ENCODE data around the gene STAP2. TPM values are rescaled to one million over a fixed set of nuclear protein-coding genes. Genes with fewer than 3 reads are reported as not detected.
A peak's percentile ranks its signal among the peaks of the same experiment; 100 is the strongest.
"Not testable (repeated sequence)": the region's sequence is repeated elsewhere in the genome, so short reads cannot be mapped to it uniquely, and the experiment has no call there.

Gene STAP2
- polyA plus RNA-seq, 10 donors: 4.4 to 13.8 (median 4.8) TPM

- DNase-seq: peak in 1 of 3 donors; percentile 27
These were observed 36.9 kb downstream of the STAP2 start for GRCh38 chr19:4301590-4302242.

DNA sequence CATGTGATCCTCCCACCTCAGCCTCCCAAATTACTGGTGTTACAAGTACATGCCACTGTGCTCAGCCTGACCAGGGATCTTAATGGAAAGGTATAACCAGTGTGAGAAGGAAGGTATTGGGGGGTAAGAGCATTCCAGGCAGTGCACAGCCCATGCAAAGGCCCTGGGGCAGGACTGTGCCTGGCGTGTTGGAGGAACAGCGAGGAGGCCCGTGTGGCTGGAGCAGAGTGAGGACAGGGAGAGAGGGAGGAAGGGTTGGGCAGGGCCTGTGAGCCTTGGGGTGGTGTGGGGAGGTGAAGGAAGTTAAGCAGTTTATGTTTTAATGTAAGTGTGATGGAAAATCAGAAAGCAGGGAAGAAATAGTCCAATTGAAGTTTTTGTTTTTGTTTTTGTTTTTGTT lies 38.0 kb downstream of the STAP2 start:
- no peak for DNase-seq

DNA sequence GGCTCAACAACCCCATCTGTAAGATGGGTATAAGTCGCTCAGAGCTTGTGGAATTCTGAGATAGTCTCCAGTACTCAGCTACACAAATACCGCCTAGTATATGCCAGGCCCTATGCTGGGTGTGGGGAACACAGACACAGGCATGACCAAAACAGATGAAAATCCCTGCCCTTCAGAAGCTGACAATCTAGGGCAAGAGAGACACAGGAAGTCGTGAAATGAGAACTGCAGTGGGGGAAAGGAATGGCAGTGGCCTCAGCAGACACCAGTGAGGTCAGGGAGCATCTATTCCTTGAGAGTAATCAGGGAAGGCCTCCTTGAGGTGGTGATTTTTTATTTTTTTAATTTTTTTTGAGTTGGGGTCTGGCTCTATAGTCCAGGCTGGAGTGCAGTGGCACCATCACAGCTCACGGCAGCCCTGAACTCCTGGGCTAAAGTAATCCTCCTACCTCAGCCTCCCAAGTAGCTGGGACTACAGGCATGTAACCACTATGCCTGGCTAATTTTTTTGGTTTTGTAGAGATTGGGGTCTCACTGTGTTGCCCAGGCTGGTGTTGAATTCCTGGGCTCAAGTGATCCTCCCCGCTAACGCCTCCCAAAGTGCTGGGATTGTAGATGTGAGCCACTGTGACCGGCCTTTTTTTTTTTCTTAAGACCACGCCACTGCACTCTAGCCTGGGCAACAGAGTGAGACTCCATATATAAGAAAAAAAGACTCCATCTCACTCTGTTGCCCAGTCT lies 39.6 kb downstream of the STAP2 start:
- no peak for DNase-seq

GRCh38 chr19:4297901-4298809 lies 40.5 kb downstream of the STAP2 start:
- no peak for DNase-seq

DNA sequence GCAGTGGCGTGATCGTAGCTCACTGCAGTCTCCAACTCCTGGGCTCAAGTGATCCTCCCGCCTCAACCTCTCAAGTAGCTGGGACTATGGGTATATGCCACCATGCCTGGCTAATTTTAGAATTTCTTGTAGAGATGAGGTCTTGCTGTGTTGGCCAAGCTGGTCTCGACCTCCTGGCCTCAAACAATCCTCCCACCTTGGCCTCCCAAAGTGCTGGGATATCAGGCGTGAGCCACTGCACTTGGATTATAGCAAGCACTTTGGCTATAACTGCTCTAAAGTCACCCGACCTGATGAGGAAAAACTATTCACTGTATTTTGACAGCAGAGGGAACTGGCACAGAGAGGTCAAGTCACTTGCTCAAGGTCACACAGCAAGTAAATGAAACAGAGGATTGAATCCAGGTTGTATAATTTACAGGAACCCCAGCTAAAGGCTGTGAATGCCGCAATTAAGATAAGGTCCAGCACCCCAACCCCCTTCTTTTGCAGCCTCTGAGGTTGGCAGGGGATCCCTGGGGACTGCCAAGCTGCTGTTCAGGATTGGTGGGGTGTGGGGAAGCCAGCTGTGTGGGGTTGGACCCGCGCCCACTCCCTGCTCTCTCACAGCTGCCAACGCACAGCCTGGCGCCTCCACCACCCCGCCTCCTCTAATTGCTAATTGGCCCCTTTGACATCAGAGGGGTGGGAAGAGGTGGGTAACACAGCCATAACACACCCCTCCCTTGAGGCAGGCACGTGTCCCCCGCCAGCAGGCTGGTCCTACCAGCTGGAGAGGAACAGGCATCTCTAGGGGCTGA lies 42.5 kb downstream of the STAP2 start:
- peak; percentile 25 to 66 (median 42) for DNase-seq

- no peak for DNase-seq
These were observed 44.2 kb downstream of the STAP2 start for GRCh38 chr19:4294389-4294788.

- no peak for DNase-seq
These were observed 46.1 kb downstream of the STAP2 start for GRCh38 chr19:4292515-4292914.

DNA sequence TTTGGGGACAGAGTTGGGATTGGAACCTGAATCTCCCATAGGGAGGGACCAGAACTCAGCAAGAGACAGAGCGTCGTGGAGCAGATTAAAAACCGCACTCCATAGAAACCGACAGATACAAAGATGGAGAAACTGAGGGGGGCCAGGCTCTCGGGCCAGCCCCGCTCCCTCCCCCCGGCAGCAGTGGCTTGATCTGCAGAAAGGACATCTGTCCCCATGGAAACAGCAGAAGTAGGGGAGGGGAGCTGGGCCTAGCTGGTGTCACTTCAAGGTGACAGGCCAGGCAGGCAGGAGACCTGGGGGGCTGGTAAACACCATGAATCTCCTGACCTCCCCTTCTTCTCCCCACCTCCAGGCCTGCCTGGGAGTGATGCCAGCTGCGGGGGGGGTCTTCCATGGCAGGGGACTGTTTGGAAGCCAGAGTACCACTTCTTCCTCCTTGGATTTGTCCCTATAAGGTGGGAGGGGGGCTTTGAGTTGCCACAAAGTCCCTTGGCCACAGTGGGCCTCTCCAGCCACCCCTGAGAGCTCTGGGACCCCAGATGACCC lies 47.4 kb downstream of the STAP2 start:
- DNase-seq: no peak

DNA sequence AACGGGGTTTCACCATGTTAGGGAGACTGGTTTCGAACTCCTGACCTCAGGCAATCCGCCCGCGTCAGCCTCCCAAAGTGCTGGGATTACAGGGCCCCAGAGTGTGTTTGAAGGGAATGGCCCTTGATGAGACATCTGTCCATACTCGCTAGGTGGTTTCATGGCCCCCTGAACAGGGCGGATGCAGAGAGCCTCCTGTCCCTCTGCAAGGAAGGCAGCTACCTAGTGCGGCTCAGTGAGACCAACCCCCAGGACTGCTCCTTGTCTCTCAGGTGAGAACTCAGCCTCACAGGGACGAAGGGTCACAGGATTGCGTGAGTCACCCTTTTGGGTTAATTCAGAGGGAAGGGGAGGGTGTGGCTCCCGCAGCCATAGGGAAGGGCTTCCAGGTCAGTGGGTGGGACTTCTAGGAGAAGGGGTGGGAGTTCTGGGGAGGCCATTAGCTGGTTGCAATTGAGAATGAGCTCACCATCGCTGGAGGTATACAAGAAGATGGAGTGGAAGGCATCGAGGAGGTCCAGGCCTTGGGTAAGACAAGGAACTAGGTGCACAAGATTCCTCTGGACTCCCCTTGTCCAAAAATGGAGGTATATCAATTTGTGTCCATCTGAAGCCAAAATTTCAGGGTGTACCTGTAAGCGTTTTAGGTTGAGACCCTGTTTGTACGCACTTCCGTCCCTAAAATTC lies 50.4 kb downstream of the STAP2 start:
- DNase-seq: no peak

DNA sequence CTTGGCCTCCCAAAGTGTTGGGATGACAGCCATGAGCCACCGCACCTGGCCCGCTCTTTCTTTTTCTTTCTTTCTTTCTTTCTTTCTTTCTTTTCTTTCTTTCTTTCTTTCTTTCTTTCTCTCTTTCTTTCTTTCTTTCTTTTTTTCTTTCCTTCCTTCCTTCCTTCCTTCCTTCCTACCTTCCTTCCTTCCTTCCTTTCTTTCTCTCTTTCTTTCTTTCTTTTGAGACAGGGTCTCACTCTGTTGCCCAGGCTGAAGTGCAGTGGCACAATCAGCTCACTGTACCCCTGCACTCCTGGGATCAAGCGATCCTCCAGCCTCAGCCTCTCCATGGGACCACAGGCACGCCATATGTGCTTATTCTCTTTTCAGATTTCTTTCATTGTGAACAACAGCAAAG lies 52.5 kb downstream of the STAP2 start:
- DNase-seq: not testable (repeated sequence)

GRCh38 chr19:4284974-4285373 lies 53.7 kb downstream of the STAP2 start:
- no peak for DNase-seq

- DNase-seq: no peak
These were observed 54.3 kb downstream of the STAP2 start for GRCh38 chr19:4284176-4284958.

DNA sequence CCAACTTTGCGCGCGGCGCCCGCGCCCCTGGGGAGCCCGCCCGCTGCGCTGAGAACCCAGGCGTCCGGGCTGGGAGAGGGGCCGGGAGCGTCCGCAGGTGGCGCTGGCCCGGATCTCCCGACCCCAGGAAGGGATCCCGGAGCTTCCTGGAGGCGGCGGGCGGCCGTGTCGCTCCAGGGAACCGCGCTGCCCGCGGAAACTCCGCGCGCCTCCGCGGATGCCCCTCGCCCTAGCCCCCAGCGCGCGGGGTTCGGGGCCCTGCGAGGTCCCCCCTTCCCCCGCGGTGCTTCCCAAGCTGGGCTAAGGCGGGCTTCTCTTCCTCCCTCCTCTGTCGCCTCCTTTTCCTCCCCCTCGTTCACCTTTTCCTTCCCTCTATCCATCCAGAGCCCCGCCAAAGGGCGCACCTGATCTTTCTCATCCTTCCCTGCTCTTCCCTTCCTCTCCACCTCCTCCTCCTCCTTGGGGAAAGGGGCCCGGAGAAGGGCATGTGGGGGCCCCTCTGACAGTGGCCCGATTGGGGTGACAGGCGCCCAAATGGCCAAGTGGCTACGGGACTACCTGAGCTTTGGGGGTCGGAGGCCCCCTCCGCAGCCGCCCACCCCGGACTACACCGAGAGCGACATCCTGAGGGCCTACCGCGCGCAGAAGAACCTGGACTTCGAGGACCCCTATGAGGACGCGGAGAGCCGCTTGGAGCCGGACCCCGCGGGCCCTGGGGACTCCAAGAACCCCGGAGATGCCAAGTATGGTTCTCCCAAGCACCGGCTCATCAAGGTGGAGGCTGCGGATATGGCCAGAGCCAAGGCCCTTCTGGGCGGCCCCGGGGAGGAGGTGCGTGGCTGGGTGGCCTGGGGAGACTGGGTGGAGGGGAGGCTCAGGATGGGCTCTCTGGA lies 58.9 kb downstream of the STAP2 start:
- DNase-seq: peak in 1 of 3 donors; percentile 32

GRCh38 chr19:4279267-4279529 lies 59.4 kb downstream of the STAP2 start:
- no peak for DNase-seq

GRCh38 chr19:4278419-4279266 lies 60.0 kb downstream of the STAP2 start, which contains the start of gene SHD:
Gene SHD, plus strand, starts transcription at chr19:4279266. Its CDS starts 798 bp downstream, at chr19:4280064.
- DNase-seq: peak; percentile 52 to 74 (median 61)

GRCh38 chr19:4278010-4278409 lies 60.6 kb downstream of the STAP2 start:
- DNase-seq: peak in 1 of 3 donors; percentile 45

DNA sequence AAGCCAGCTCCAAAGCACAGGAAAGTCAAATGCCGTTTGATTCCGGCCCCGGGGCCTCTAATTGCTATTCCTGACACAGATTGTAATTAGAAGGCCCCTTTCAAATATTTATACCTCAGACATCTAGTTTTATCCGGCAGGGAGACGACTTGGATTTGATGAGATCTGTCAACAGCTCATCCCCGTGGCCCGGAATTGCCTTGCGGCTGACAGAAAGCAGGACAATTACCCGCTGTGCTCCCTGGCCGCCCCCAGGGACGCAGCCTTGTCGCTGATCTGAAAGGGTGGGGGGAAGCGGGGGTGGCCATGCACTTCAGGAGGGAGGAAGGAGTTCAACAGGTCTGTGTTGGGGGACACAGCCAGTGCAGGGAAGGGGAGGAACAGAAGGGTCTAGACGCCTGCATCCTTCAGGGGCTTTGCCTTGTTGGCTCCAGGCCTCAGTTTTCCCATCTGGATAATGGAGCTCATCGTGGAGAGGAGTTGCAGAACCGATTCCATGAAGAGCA lies 61.4 kb downstream of the STAP2 start:
- no peak for DNase-seq

GRCh38 chr19:4274321-4274686 lies 64.3 kb downstream of the STAP2 start:
- not testable (repeated sequence) for DNase-seq

All from muscle of back (tissue), 11 donors.